WTC11 (cell line): ENCODE data around the gene MMUT. TPM values are rescaled to one million over a fixed set of nuclear protein-coding genes. Genes with fewer than 3 reads are reported as not detected.

ENCODE experiments used
- ATAC-seq: fragments of 200-7000 bp; cut with Tn5 transposase; 2 replicates; pipeline ENCODE4 v1.10.0; 2021; ENCODE audit warnings: mild to moderate bottlenecking, moderate library complexity
- CTCF ChIA-PET: fragments of 300-600 bp; sonication (Branson Sonifier 250); formaldehyde crosslinking; loops from one replicate; lab custom pipeline; 2021; ENCODE audit warnings: antibody characterized with exemption; lab: Charles Lee
- POLR2A ChIA-PET: fragments of 350-600 bp; sonication (Branson Sonifier 250); formaldehyde crosslinking; loops from one replicate; lab custom pipeline; 2021; ENCODE audit warnings: antibody characterized with exemption; lab: Charles Lee
- DNase-seq: peaks from one replicate; pipeline ENCODE4 v3.0.0; 2021; ENCODE audit warnings: low spot score
- H3K27ac Mint-ChIP-seq: 2 replicates; pipeline ENCODE4 v1.8.0; 2021; ENCODE audit warnings: mixed read lengths
- H3K27me3 Mint-ChIP-seq: 2 replicates; pipeline ENCODE4 v1.8.0; 2021; ENCODE audit warnings: low read depth, mild to moderate bottlenecking, moderate library complexity, mixed read lengths
- H3K36me3 Mint-ChIP-seq: 2 replicates; pipeline ENCODE4 v1.8.0; 2021; ENCODE audit warnings: mixed read lengths
- H3K4me1 Mint-ChIP-seq: 2 replicates; pipeline ENCODE4 v1.8.0; 2022; ENCODE audit warnings: mixed read lengths
- H3K4me3 Mint-ChIP-seq: 2 replicates; pipeline ENCODE4 v1.8.0; 2021; ENCODE audit warnings: mild to moderate bottlenecking, moderate library complexity, mixed read lengths
- H3K9me3 Mint-ChIP-seq: 2 replicates; pipeline ENCODE4 v1.8.0; 2021; ENCODE audit warnings: mixed read lengths
- AR ChIP-seq: fragments of 250-450 bp; sonication (Bioruptor Pico); IDR thresholded peaks from 2 replicates; pipeline ENCODE4 v1.9.0; 2021; ENCODE audit warnings: mild to moderate bottlenecking
- ATF6 ChIP-seq: sonication (generic); formaldehyde crosslinking; IDR thresholded peaks from 2 replicates; pipeline ENCODE4 v1.8.1; 2023; ENCODE audit warnings: mild to moderate bottlenecking, missing genetic modification reagents
- CDX4 ChIP-seq: fragments of 250-450 bp; sonication (Bioruptor Pico); IDR thresholded peaks from 2 replicates; pipeline ENCODE4 v1.9.0; 2021; ENCODE audit warnings: moderate library complexity, mild to moderate bottlenecking, inconsistent platforms, borderline replicate concordance
- ESRRA ChIP-seq: sonication (generic); formaldehyde crosslinking; IDR thresholded peaks from 2 replicates; pipeline ENCODE4 v1.8.1; 2022; ENCODE audit warnings: mild to moderate bottlenecking, missing genetic modification reagents, borderline replicate concordance
- GRHL2 ChIP-seq: fragments of 250-450 bp; sonication (Bioruptor Pico); IDR thresholded peaks from 2 replicates; pipeline ENCODE4 v1.8.0; 2022; ENCODE audit warnings: mild to moderate bottlenecking, moderate library complexity; ENCODE audit not compliant: insufficient replicate concordance, severe bottlenecking
- PRDM15 ChIP-seq: sonication (generic); formaldehyde crosslinking; IDR thresholded peaks from 2 replicates; pipeline ENCODE4 v1.8.0; 2022; ENCODE audit warnings: missing genetic modification reagents
- PREB ChIP-seq: sonication (generic); formaldehyde crosslinking; IDR thresholded peaks from 2 replicates; pipeline ENCODE4 v1.8.1; 2022; ENCODE audit warnings: mild to moderate bottlenecking, missing genetic modification reagents, moderate library complexity, borderline replicate concordance
- PRRX2 ChIP-seq: fragments of 250-450 bp; sonication (Bioruptor Pico); IDR thresholded peaks from 2 replicates; pipeline ENCODE4 v1.8.0; 2021; ENCODE audit warnings: mild to moderate bottlenecking
- RORB ChIP-seq: fragments of 250-450 bp; sonication (Bioruptor Pico); IDR thresholded peaks from 2 replicates; pipeline ENCODE4 v1.9.0; 2021; ENCODE audit warnings: mild to moderate bottlenecking
- USF1 ChIP-seq: sonication (generic); formaldehyde crosslinking; IDR thresholded peaks from 2 replicates; pipeline ENCODE4 v1.8.0; 2022; ENCODE audit warnings: mild to moderate bottlenecking, missing genetic modification reagents
- USF2 ChIP-seq: sonication (generic); formaldehyde crosslinking; IDR thresholded peaks from 2 replicates; pipeline ENCODE4 v1.8.1; 2023; ENCODE audit warnings: mild to moderate bottlenecking, missing genetic modification reagents, moderate library complexity
- ZNF219 ChIP-seq: sonication (generic); formaldehyde crosslinking; IDR thresholded peaks from 2 replicates; pipeline ENCODE4 v1.8.0; 2023; ENCODE audit warnings: missing genetic modification reagents, mild to moderate bottlenecking, borderline replicate concordance
- ZNF281 ChIP-seq: sonication (generic); formaldehyde crosslinking; IDR thresholded peaks from 2 replicates; pipeline ENCODE4 v1.8.0; 2023; ENCODE audit warnings: mild to moderate bottlenecking, missing genetic modification reagents
- ZNF425 ChIP-seq: fragments of 250-450 bp; sonication (Bioruptor Pico); conservative IDR thresholded peaks from 2 replicates; pipeline ENCODE4 v1.9.0; 2021; ENCODE audit warnings: mild to moderate bottlenecking
- total RNA-seq: library from RNA; stranded (reverse); gene quantifications from 3 replicates; pipeline ENCODE4 v1.2.3, GENCODE V29; 2021

The MMUT gene
- total RNA-seq, 1 experiment from 2014 or later: 12.5 TPM

GRCh38 chr6:49457771-49458170 lies 5.3 kb downstream of the MMUT start:
- no peaks in the 10 kb centered on the region for H3K27me3 Mint-ChIP-seq
- H3K4me3 Mint-ChIP-seq: no peak overlapping the region
- ATAC-seq (no peak), DNase-seq (no peak)
- CTCF ChIA-PET: no interaction called here
- H3K9me3 Mint-ChIP-seq: no peaks in the 10 kb centered on the region
- H3K36me3 Mint-ChIP-seq: peaks cover 3% of the 10 kb centered on the region; the same call in 1 of the 2 replicates
- H3K27ac Mint-ChIP-seq: no peak overlapping the region
- peaks cover 8% of the 10 kb centered on the region for H3K4me1 Mint-ChIP-seq
- no peak for TF ChIP-seq GRHL2 (CRISPR knock-in tag)
- POLR2A ChIA-PET: no interaction called here

GRCh38 chr6:49454787-49455709 lies 8.0 kb downstream of the MMUT start:
- no peak for DNase-seq
- ATAC-seq: no peak
- no peaks in the 10 kb centered on the region for H3K4me1 Mint-ChIP-seq
- no peaks in the 10 kb centered on the region for H3K27me3 Mint-ChIP-seq
- H3K9me3 Mint-ChIP-seq: no peaks in the 10 kb centered on the region
- peaks cover 8% of the 10 kb centered on the region; the same call in 1 of the 2 replicates for H3K36me3 Mint-ChIP-seq
- no peak overlapping the region for H3K4me3 Mint-ChIP-seq
- CTCF ChIA-PET: no interaction called here
- no peak overlapping the region for H3K27ac Mint-ChIP-seq
- POLR2A ChIA-PET: no interaction called here
- TF ChIP-seq USF2: no peak
- TF ChIP-seq PRRX2: no peak
- TF ChIP-seq ESRRA (CRISPR knock-in tag): no peak
- TF ChIP-seq PREB: no peak
- no peak for TF ChIP-seq ZNF281 (CRISPR knock-in tag)
- TF ChIP-seq AR: no peak
- no peak for TF ChIP-seq ZNF219 (CRISPR knock-in tag)
- TF ChIP-seq USF1: no peak
- no peak for TF ChIP-seq PRDM15 (CRISPR knock-in tag)
- TF ChIP-seq ZNF425 (CRISPR knock-in tag): no peak
- TF ChIP-seq RORB: no peak
- TF ChIP-seq ATF6 (CRISPR knock-in tag): no peak
- no peak for TF ChIP-seq CDX4 (CRISPR knock-in tag)
